Activated CD4-positive, alpha-beta T cell treated with anti-CD3 and anti-CD28 coated beads, Interleukin-2, amount 50 U/mL, for 48 hours (primary cell): ENCODE data around the gene TPP2.
A peak's percentile ranks its signal among the peaks of the same experiment; 100 is the strongest.

Source experiments
- DNase-seq, 2 experiments: peaks; one replicate each; pipeline ENCODE4 v3.0.0-alpha.2; 2020

TPP2 gene

GRCh38 chr13:102597029-102597961 lies 509 bp downstream of the TPP2 start:
- DNase-seq, result peak; percentile 29 to 34

GRCh38 chr13:102598061-102598460 lies 1.3 kb downstream of the TPP2 start:
- DNase-seq, result no peak

- DNase-seq, result no peak
Measured at GRCh38 chr13:102599426-102600012, 2.7 kb downstream of the TPP2 start.

- no peak for DNase-seq
Measured at GRCh38 chr13:102606537-102607309, 9.9 kb downstream of the TPP2 start.

- DNase-seq, result no peak
Measured at GRCh38 chr13:102608974-102609373, 12.2 kb downstream of the TPP2 start.

GRCh38 chr13:102609696-102610095 lies 12.9 kb downstream of the TPP2 start:
- DNase-seq, result peak in 1 of 2 experiments; percentile 19

- DNase-seq, result no peak
Measured at GRCh38 chr13:102610296-102610895, 13.6 kb downstream of the TPP2 start.

GRCh38 chr13:102617697-102618350 lies 21.0 kb downstream of the TPP2 start:
- DNase-seq, result no peak

GRCh38 chr13:102620516-102620915 lies 23.7 kb downstream of the TPP2 start:
- DNase-seq, result no peak

- no peak for DNase-seq
Measured at GRCh38 chr13:102626928-102627327, 30.1 kb downstream of the TPP2 start.

GRCh38 chr13:102628559-102628958 lies 31.8 kb downstream of the TPP2 start:
- DNase-seq, result no peak

GRCh38 chr13:102631198-102631597 lies 34.4 kb downstream of the TPP2 start:
- no peak for DNase-seq

GRCh38 chr13:102638741-102639140 lies 42.0 kb downstream of the TPP2 start:
- no peak for DNase-seq

GRCh38 chr13:102642029-102642428 lies 45.2 kb downstream of the TPP2 start:
- no peak for DNase-seq

GRCh38 chr13:102642475-102642874 lies 45.7 kb downstream of the TPP2 start:
- DNase-seq, result no peak

- no peak for DNase-seq
Measured at GRCh38 chr13:102643656-102644055, 46.9 kb downstream of the TPP2 start.

GRCh38 chr13:102645701-102646100 lies 48.9 kb downstream of the TPP2 start:
- no peak for DNase-seq

- no peak for DNase-seq
Measured at GRCh38 chr13:102648046-102648445, 51.3 kb downstream of the TPP2 start.

- no peak for DNase-seq
Measured at GRCh38 chr13:102650444-102650843, 53.7 kb downstream of the TPP2 start.

- DNase-seq, result no peak
Measured at GRCh38 chr13:102651392-102651791, 54.6 kb downstream of the TPP2 start.

GRCh38 chr13:102651892-102652291 lies 55.1 kb downstream of the TPP2 start:
- no peak for DNase-seq

- DNase-seq, result no peak
Measured at GRCh38 chr13:102654756-102655155, 58.0 kb downstream of the TPP2 start.

GRCh38 chr13:102657630-102658029 lies 60.8 kb downstream of the TPP2 start:
- DNase-seq, result no peak
